DND-41 (cell line): Measurements from ENCODE around the gene HES4.

Source experiments
- CTCF ChIP-seq: IDR thresholded peaks from 2 replicates; pipeline ENCODE4 v1.5.1; 2012; ENCODE audit warnings: borderline replicate concordance, low read length, moderate library complexity, mild to moderate bottlenecking; ENCODE audit not compliant: poor library complexity, severe bottlenecking; ENCODE audit errors: extremely low read depth
- EZH2 ChIP-seq: IDR thresholded peaks from 3 replicates; pipeline ENCODE4 v1.6.1; 2012; ENCODE audit warnings: borderline replicate concordance, low read depth, mild to moderate bottlenecking, moderate library complexity, low read length, inconsistent platforms; ENCODE audit not compliant: severe bottlenecking

- TF ChIP-seq CTCF (no peak), EZH2 (no peak)
Measured at GRCh38 chr1:1032424-1032823, 32.5 kb upstream of the HES4 start.
